K562 (cell line): Measurements from ENCODE around the gene NAB1. TPM values are rescaled to one million over a fixed set of nuclear protein-coding genes. Genes with fewer than 3 reads are reported as not detected.

Source experiments
- ATF2 ChIP-seq: sonication (generic); formaldehyde crosslinking; IDR thresholded peaks from 2 replicates; pipeline ENCODE4 v1.8.1; 2022; ENCODE audit warnings: missing genetic modification reagents
- ID3 ChIP-seq, 2 experiments: fragments of 250-450 bp in 1 of 2; fragments of 450-650 bp in 1 of 2; sonication (Bioruptor Pico) in 1 of 2; IDR thresholded peaks; 2 replicates each; pipeline versions ENCODE4 v1.6.1 to v1.8.0; 2016 to 2021; ENCODE audit warnings: mild to moderate bottlenecking in 2 of 2, moderate library complexity in 2 of 2, missing compliant biosample characterization in 1 of 2, missing genetic modification characterization in 1 of 2
- MNT ChIP-seq, 2 experiments: fragments of 450-650 bp; conservative IDR thresholded peaks; 2 replicates each; pipeline ENCODE4 v1.6.1; 2017; ENCODE audit warnings: mild to moderate bottlenecking in 2 of 2, moderate library complexity in 2 of 2
- NR0B1 ChIP-seq: fragments of 450-650 bp; IDR thresholded peaks from one replicate; pipeline ENCODE4 v1.6.1; 2018; ENCODE audit warnings: mild to moderate bottlenecking, moderate library complexity; ENCODE audit not compliant: partially characterized antibody
- NR1H2 ChIP-seq: sonication (generic); formaldehyde crosslinking; IDR thresholded peaks from 2 replicates; pipeline ENCODE4 v1.4.0; 2020; ENCODE audit warnings: mild to moderate bottlenecking, missing genetic modification reagents
- RNF219 ChIP-seq: fragments of 250-450 bp; sonication (Bioruptor Pico); IDR thresholded peaks from 2 replicates; pipeline ENCODE4 v1.5.0; 2022; ENCODE audit warnings: mild to moderate bottlenecking
- SMARCE1 ChIP-seq: fragments of 450-650 bp; IDR thresholded peaks from 2 replicates; pipeline ENCODE4 v1.7.1; 2016; ENCODE audit warnings: mild to moderate bottlenecking
- ZBTB17 ChIP-seq: fragments of 450-650 bp; formaldehyde crosslinking; IDR thresholded peaks from 2 replicates; pipeline ENCODE4 v1.4.0; 2020; ENCODE audit warnings: mild to moderate bottlenecking
- ZNF445 ChIP-seq: fragments of 250-450 bp; sonication (Bioruptor Pico); IDR thresholded peaks from 2 replicates; pipeline ENCODE4 v1.4.0; 2020; ENCODE audit warnings: low read depth, mild to moderate bottlenecking, moderate library complexity
- polyA plus RNA-seq, 8 experiments: library from polyadenylated mRNA; depleted of rRNA in 4 of 8; stranded (reverse) in 5 of 8; unstranded in 3 of 8; fragments of >200 nt; fragmentation: Nextera tagmentation in 2 of 8; fragmentation: Illumina TruSeq in 1 of 8; extraction: Ambion mirVana in 2 of 8; extraction: Trizol in 1 of 8; gene quantifications; 2 replicates each; pipeline versions ENCODE4 v1.2.1 to v1.2.3, GENCODE V29; 2011 to 2014; ENCODE audit warnings: inconsistent platforms in 1 of 8, missing spikeins in 1 of 8
- total RNA-seq, 7 experiments: library from RNA; depleted of rRNA in 6 of 7; stranded (reverse); fragments of >200 nt in 6 of 7; fragmentation: Illumina TruSeq in 2 of 7; extraction: Trizol in 2 of 7; gene quantifications; 2 replicates each; pipeline versions ENCODE4 v1.2.1 to v1.2.3, GENCODE V29; 2011 to 2021; ENCODE audit warnings: low replicate concordance in 1 of 7
- TF ChIP-seq, protein P1 (sequence below): conservative IDR thresholded peaks from 2 replicates; pipeline ENCODE4 v1.6.1; 2011; ENCODE audit warnings: low read depth, mild to moderate bottlenecking, low read length; ENCODE audit not compliant: control insufficient read depth

NAB1 gene
- total and polyA plus RNA-seq, 9 of the 15 experiments (the other 6 are each of a cell fraction or from before 2014, with no cell fraction given) = 3.1 to 23.0 (median 16.3) TPM

- TF ChIP-seq RNF219 (no peak), ZBTB17 (CRISPR knock-in tag) (no peak), SMARCE1 (no peak), NR1H2 (CRISPR knock-in tag) (no peak), ZNF445 (CRISPR knock-in tag) (no peak), ID3 (CRISPR knock-in tag; IDR thresholded peaks at IDR 0.05) (no peak), ID3 (tag; IDR thresholded peaks at IDR 0.05) (no peak), NR0B1 (no peak), ATF2 (no peak), MNT (conservative IDR thresholded peaks at IDR 0.05) (peak; percentile 32 to 54; a peak in 3 of 4 replicates)
- TF ChIP-seq, protein P1, sequence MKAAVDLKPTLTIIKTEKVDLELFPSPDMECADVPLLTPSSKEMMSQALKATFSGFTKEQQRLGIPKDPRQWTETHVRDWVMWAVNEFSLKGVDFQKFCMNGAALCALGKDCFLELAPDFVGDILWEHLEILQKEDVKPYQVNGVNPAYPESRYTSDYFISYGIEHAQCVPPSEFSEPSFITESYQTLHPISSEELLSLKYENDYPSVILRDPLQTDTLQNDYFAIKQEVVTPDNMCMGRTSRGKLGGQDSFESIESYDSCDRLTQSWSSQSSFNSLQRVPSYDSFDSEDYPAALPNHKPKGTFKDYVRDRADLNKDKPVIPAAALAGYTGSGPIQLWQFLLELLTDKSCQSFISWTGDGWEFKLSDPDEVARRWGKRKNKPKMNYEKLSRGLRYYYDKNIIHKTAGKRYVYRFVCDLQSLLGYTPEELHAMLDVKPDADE = 0 out of 2 replicates have a peak, but pooled peaks have one; percentile 1
These were observed at the start of gene NAB1 (continued) for GRCh38 chr2:190649035-190649797.
